Neural progenitor cell (in vitro differentiated cells): ENCODE data around the gene TEP1. TPM values are rescaled to one million over a fixed set of nuclear protein-coding genes. Genes with fewer than 3 reads are reported as not detected.

Source experiments
- DNase-seq: peaks from one replicate; pipeline ENCODE4 v3.0.0-alpha.2; 2016; ENCODE audit warnings: low spot score
- H2AFZ ChIP-seq: fragments of 200-600 bp; sonication (generic); replicated peaks from 2 replicates; pipeline ENCODE4 v1.6.1; 2016; ENCODE audit warnings: antibody characterized with exemption
- H3F3A ChIP-seq: fragments of 200-600 bp; sonication (generic); 2 replicates; pipeline ENCODE4 v1.6.1; 2016; ENCODE audit warnings: antibody characterized with exemption, low read depth
- H3K27ac ChIP-seq: fragments of 200-600 bp; sonication (generic); 2 replicates; pipeline ENCODE4 v1.5.1; 2016; ENCODE audit warnings: mild to moderate bottlenecking
- H3K27me3 ChIP-seq: fragments of 200-600 bp; sonication (generic); 2 replicates; pipeline ENCODE4 v1.6.1; 2016; ENCODE audit warnings: mild to moderate bottlenecking, moderate library complexity
- H3K36me3 ChIP-seq: fragments of 200-600 bp; sonication (generic); 2 replicates; pipeline ENCODE4 v1.5.1; 2016
- H3K4me1 ChIP-seq: fragments of 200-600 bp; sonication (generic); 2 replicates; pipeline ENCODE4 v1.6.1; 2016; ENCODE audit warnings: mixed run types
- H3K4me2 ChIP-seq: fragments of 200-600 bp; sonication (generic); 2 replicates; pipeline ENCODE4 v1.6.1; 2016
- H3K4me3 ChIP-seq: fragments of 200-600 bp; sonication (generic); 2 replicates; pipeline ENCODE4 v1.5.1; 2016
- H3K79me2 ChIP-seq: fragments of 200-600 bp; sonication (generic); 2 replicates; pipeline ENCODE4 v1.6.1; 2016; ENCODE audit warnings: low read depth
- H3K9ac ChIP-seq: fragments of 200-600 bp; sonication (generic); 2 replicates; pipeline ENCODE4 v1.6.1; 2016
- H3K9me3 ChIP-seq: fragments of 200-600 bp; sonication (generic); 2 replicates; pipeline ENCODE4 v1.5.1; 2016; ENCODE audit warnings: low read depth
- H4K20me1 ChIP-seq: fragments of 200-600 bp; sonication (generic); 2 replicates; pipeline ENCODE4 v1.6.1; 2016; ENCODE audit warnings: low read depth
- H3K27ac Mint-ChIP-seq: 3 replicates; pipeline ENCODE4 v1.8.0; 2021; ENCODE audit warnings: mixed read lengths
- H3K27me3 Mint-ChIP-seq: 2 replicates; pipeline ENCODE4 v1.8.0; 2022; ENCODE audit warnings: low read depth, mild to moderate bottlenecking, inconsistent platforms, moderate library complexity, mixed read lengths; ENCODE audit not compliant: insufficient read depth
- H3K36me3 Mint-ChIP-seq: 3 replicates; pipeline ENCODE4 v1.8.0; 2021; ENCODE audit warnings: mixed read lengths
- H3K4me1 Mint-ChIP-seq: 3 replicates; pipeline ENCODE4 v1.8.0; 2021; ENCODE audit warnings: mixed read lengths
- H3K4me3 Mint-ChIP-seq: 3 replicates; pipeline ENCODE4 v1.8.0; 2021; ENCODE audit warnings: mild to moderate bottlenecking, moderate library complexity, mixed read lengths
- H3K9me3 Mint-ChIP-seq: 3 replicates; pipeline ENCODE4 v1.8.0; 2020; ENCODE audit warnings: mixed read lengths
- EZH2 ChIP-seq: fragments of 200-600 bp; sonication (generic); IDR thresholded peaks from 2 replicates; pipeline ENCODE4 v1.6.1; 2017; ENCODE audit warnings: antibody characterized with exemption, mild to moderate bottlenecking, moderate library complexity
- EZH2phosphoT487 ChIP-seq: fragments of 200-600 bp; sonication (generic); IDR thresholded peaks from 2 replicates; pipeline ENCODE4 v1.6.1; 2017; ENCODE audit warnings: antibody characterized with exemption
- total RNA-seq: library from RNA; depleted of rRNA; stranded (reverse); fragments of >200 nt; gene quantifications from 2 replicates; pipeline ENCODE4 v1.2.3, GENCODE V29; 2015; ENCODE audit warnings: low replicate concordance
- TF ChIP-seq, protein P1 (sequence below): fragments of 200-600 bp; sonication (generic); IDR thresholded peaks from 2 replicates; pipeline ENCODE4 v1.5.1; 2017; ENCODE audit warnings: antibody characterized with exemption, mild to moderate bottlenecking

TEP1 gene
- total RNA-seq, 1 donor from 2014 or later, result 19.8 TPM

DNA sequence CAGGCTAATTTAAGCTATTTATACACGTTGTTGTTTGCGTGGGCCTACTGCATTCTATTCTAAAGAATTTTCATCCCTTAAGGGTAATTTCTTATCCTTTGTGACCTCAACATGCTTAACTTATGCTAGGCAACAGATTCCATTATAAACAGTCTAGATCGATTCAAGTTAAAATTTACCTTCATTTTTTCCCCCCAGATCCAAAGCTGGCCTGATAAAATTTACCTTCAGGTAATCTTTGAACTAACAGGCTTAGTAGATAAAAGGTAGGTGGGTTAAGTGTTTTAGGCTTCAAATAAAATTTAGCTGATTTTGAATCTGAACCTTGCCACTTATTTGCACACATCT, 79.8 kb downstream of the TEP1 start:
- Mint-ChIP-seq H3K27ac (no peak overlapping the region), H3K4me1 (peaks cover 21% of the 10 kb centered on the region), H3K36me3 (peaks cover 1% of the 10 kb centered on the region), H3K4me3 (peak overlapping the region; percentile 97), H3K9me3 (no peaks in the 10 kb centered on the region), H3K27me3 (peaks cover 5% of the 10 kb centered on the region)
- Histone ChIP-seq H3F3A (peaks cover 26% of the 10 kb centered on the region), H4K20me1 (peaks cover 32% of the 10 kb centered on the region), H3K4me1 (peaks cover 10% of the 10 kb centered on the region), H3K36me3 (no peaks in the 10 kb centered on the region), H3K9ac (no peak overlapping the region), H3K79me2 (peaks cover 52% of the 10 kb centered on the region), H2AFZ (peak overlapping the region; percentile 83), H3K27ac (no peak overlapping the region), H3K27me3 (no peaks in the 10 kb centered on the region), H3K4me3 (peak overlapping the region; percentile 85), H3K9me3 (no peaks in the 10 kb centered on the region), H3K4me2 (peak overlapping the region; percentile 98)
- no peak for TF ChIP-seq EZH2
- TF ChIP-seq, protein P1, sequence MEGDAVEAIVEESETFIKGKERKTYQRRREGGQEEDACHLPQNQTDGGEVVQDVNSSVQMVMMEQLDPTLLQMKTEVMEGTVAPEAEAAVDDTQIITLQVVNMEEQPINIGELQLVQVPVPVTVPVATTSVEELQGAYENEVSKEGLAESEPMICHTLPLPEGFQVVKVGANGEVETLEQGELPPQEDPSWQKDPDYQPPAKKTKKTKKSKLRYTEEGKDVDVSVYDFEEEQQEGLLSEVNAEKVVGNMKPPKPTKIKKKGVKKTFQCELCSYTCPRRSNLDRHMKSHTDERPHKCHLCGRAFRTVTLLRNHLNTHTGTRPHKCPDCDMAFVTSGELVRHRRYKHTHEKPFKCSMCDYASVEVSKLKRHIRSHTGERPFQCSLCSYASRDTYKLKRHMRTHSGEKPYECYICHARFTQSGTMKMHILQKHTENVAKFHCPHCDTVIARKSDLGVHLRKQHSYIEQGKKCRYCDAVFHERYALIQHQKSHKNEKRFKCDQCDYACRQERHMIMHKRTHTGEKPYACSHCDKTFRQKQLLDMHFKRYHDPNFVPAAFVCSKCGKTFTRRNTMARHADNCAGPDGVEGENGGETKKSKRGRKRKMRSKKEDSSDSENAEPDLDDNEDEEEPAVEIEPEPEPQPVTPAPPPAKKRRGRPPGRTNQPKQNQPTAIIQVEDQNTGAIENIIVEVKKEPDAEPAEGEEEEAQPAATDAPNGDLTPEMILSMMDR, result no peak
- TF ChIP-seq EZH2phosphoT487, result no peak
- no peak for DNase-seq

DNA sequence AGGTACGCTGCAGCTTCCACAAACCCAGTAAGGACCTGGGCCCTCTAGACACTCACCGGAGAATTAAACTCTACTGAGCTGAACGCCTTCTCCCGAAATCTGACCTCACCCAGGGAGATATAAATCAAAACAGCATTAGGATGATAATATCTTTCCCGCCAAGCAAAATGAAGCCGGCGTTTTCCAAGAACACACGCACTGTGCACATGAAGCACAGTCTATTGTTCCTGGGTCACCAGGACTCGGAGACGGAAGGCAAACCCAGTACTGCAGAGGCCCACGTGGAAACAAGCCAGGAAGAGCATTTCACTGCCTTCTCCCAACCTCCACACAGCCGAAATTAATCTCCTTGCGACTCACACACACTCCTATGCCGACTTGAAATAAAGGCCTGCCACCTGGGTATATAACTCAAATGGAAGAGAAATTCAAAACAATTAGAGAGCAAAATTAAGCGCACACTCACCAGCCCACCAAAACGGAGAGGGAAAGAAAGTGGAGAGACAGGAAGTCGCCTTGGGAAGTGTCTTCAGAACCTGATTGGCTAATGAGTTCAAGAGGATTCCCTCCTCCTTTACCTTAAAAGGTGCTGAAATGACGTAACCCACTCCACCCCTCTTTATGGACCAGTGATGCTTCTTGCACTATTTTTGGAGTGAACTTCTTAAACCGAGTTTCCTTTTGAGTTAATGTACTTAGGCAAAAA, 80.4 kb downstream of the TEP1 start, which contains the start of gene CCNB1IP1:
Gene CCNB1IP1, minus strand, starts transcription at position 492 of the 706 bp plus-strand sequence. CDS start 16,756 bp downstream, outside the sequence.
- TF ChIP-seq, protein P1, result no peak
- TF ChIP-seq EZH2 (no peak), EZH2phosphoT487 (no peak)
- peak within 1 kb of the TSS; percentile 97 for H3K4me3 Mint-ChIP-seq
- peaks cover 57% of the 10 kb centered on the region for H3K79me2 ChIP-seq
- peak within 1 kb of the TSS; percentile 64 for H3K27ac ChIP-seq
- H3K4me3 ChIP-seq, result peak within 1 kb of the TSS; percentile 85
- DNase-seq, result peak; percentile 83
- peaks cover 21% of the 10 kb centered on the region for H3K4me1 Mint-ChIP-seq
- H2AFZ ChIP-seq, result peak within 1 kb of the TSS; percentile 83
- H3K9me3 Mint-ChIP-seq, result no peaks in the 10 kb centered on the region
- H3K4me1 ChIP-seq, result peaks cover 10% of the 10 kb centered on the region
- H3K27ac Mint-ChIP-seq, result peak within 1 kb of the TSS; percentile 95
- H3K36me3 ChIP-seq, result no peaks in the 10 kb centered on the region
- H3F3A ChIP-seq, result peaks cover 32% of the 10 kb centered on the region
- H3K27me3 ChIP-seq, result no peaks in the 10 kb centered on the region
- peak within 1 kb of the TSS; percentile 53 for H3K9ac ChIP-seq
- peaks cover 5% of the 10 kb centered on the region for H3K27me3 Mint-ChIP-seq
- no peaks in the 10 kb centered on the region for H3K9me3 ChIP-seq
- H3K36me3 Mint-ChIP-seq, result peaks cover 1% of the 10 kb centered on the region
- H3K4me2 ChIP-seq, result peak within 1 kb of the TSS; percentile 98
- peaks cover 36% of the 10 kb centered on the region for H4K20me1 ChIP-seq

DNA sequence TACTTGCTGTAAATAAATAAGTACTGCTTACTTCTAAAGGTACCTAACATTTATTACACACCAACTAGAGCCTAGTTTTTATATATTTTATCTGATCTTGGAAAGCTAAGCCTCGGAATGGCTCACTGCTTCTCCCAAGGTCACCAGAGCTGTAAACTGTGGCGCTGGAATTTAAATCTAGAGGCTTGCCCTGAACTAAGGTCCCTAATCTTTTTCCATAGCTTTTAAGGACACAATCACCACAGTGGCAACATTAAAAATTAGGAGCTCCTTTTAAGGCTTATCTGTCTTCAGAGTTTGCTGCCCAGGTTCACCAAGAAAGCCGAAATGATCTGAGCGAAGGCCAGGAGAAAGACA, 80.9 kb downstream of the TEP1 start:
- Histone ChIP-seq H4K20me1 (peaks cover 41% of the 10 kb centered on the region), H3K36me3 (no peaks in the 10 kb centered on the region), H3K9ac (peak overlapping the region; percentile 53), H3K4me3 (peak overlapping the region; percentile 85), H3K9me3 (no peaks in the 10 kb centered on the region), H3K4me1 (peaks cover 10% of the 10 kb centered on the region), H2AFZ (peak overlapping the region; percentile 83), H3K27me3 (no peaks in the 10 kb centered on the region), H3K4me2 (peak overlapping the region; percentile 98), H3K27ac (peak overlapping the region; percentile 64), H3K79me2 (peaks cover 62% of the 10 kb centered on the region), H3F3A (peaks cover 33% of the 10 kb centered on the region)
- H3K27ac Mint-ChIP-seq, result peak overlapping the region; percentile 95
- TF ChIP-seq EZH2 (no peak), EZH2phosphoT487 (no peak)
- TF ChIP-seq, protein P1, result no peak
- peaks cover 1% of the 10 kb centered on the region for H3K36me3 Mint-ChIP-seq
- H3K4me3 Mint-ChIP-seq, result peak overlapping the region; percentile 97
- peak; percentile 22 for DNase-seq
- peaks cover 23% of the 10 kb centered on the region for H3K4me1 Mint-ChIP-seq
- no peaks in the 10 kb centered on the region for H3K9me3 Mint-ChIP-seq
- H3K27me3 Mint-ChIP-seq, result peaks cover 5% of the 10 kb centered on the region
